HepG2 (cell line): ENCODE results near the gene A3GALT2. TPM values are rescaled to one million over a fixed set of nuclear protein-coding genes. Genes with fewer than 3 reads are reported as not detected.

Source experiments
- ERF ChIP-seq: IDR thresholded peaks from 2 replicates; pipeline ENCODE4 v1.6.1; 2018; ENCODE audit warnings: missing biosample characterization, missing genetic modification reagents
- GATAD1 ChIP-seq: IDR thresholded peaks from 2 replicates; pipeline ENCODE4 v1.6.1; 2016; ENCODE audit warnings: missing genetic modification reagents, missing compliant biosample characterization
- HNRNPUL1 ChIP-seq: fragments of 200-400 bp; formaldehyde crosslinking; IDR thresholded peaks from 2 replicates; pipeline ENCODE4 v1.6.1; 2017; ENCODE audit warnings: low read depth, mild to moderate bottlenecking, low read length, moderate library complexity
- KDM4B ChIP-seq: sonication (generic); formaldehyde crosslinking; IDR thresholded peaks from 2 replicates; pipeline ENCODE4 v1.4.0; 2020; ENCODE audit warnings: missing genetic modification reagents
- KMT2B ChIP-seq: IDR thresholded peaks from 2 replicates; pipeline ENCODE4 v1.6.1; 2016; ENCODE audit warnings: missing genetic modification reagents, missing compliant biosample characterization
- LCORL ChIP-seq, 2 experiments: fragments of 450-650 bp in 1 of 2; sonication (generic) in 1 of 2; formaldehyde crosslinking in 1 of 2; IDR thresholded peaks; 2 replicates each; pipeline versions ENCODE4 v1.5.0 to v1.6.1; 2017 to 2020; ENCODE audit warnings: antibody characterized with exemption in 1 of 2, missing genetic modification reagents in 1 of 2
- NRL ChIP-seq: sonication (generic); formaldehyde crosslinking; IDR thresholded peaks from 2 replicates; pipeline ENCODE4 v1.5.0; 2020; ENCODE audit warnings: missing genetic modification reagents, mild to moderate bottlenecking, moderate library complexity, borderline replicate concordance
- POLR2G ChIP-seq: fragments of 200-400 bp; formaldehyde crosslinking; IDR thresholded peaks from 2 replicates; pipeline ENCODE4 v1.6.1; 2018; ENCODE audit warnings: mild to moderate bottlenecking, low read depth, low read length, moderate library complexity
- TSC22D2 ChIP-seq: sonication (generic); formaldehyde crosslinking; IDR thresholded peaks from 2 replicates; pipeline ENCODE4 v1.5.1; 2020; ENCODE audit warnings: missing genetic modification reagents, mild to moderate bottlenecking, borderline replicate concordance
- ZFP37 ChIP-seq: sonication (generic); formaldehyde crosslinking; IDR thresholded peaks from 2 replicates; pipeline ENCODE4 v1.4.0; 2020; ENCODE audit warnings: missing genetic modification reagents, borderline replicate concordance
- ZNF12 ChIP-seq: sonication (generic); formaldehyde crosslinking; IDR thresholded peaks from 2 replicates; pipeline ENCODE4 v1.5.0; 2020; ENCODE audit warnings: missing genetic modification reagents
- ZNF180 ChIP-seq: sonication (generic); formaldehyde crosslinking; IDR thresholded peaks from 2 replicates; pipeline ENCODE4 v1.4.0; 2020; ENCODE audit warnings: low read depth, missing genetic modification reagents, borderline replicate concordance
- ZNF292 ChIP-seq: sonication (generic); formaldehyde crosslinking; IDR thresholded peaks from 2 replicates; pipeline ENCODE4 v1.8.1; 2022; ENCODE audit warnings: mild to moderate bottlenecking, low read depth, missing genetic modification reagents, borderline replicate concordance
- polyA plus RNA-seq, 8 experiments: library from polyadenylated mRNA; depleted of rRNA in 3 of 8; stranded (reverse) in 7 of 8; unstranded in 1 of 8; fragments of >200 nt; fragmentation: Illumina TruSeq in 4 of 8; extraction: Trizol in 4 of 8; gene quantifications; 2 replicates each; pipeline versions ENCODE4 v1.2.1 to v1.2.3, GENCODE V29; 2011 to 2016; ENCODE audit warnings: low read depth in 4 of 8, missing spikeins in 1 of 8, mixed read lengths in 1 of 8; ENCODE audit not compliant: insufficient read depth in 1 of 8
- total RNA-seq, 5 experiments: library from RNA; depleted of rRNA; stranded (reverse); fragments of >200 nt; fragmentation: Illumina TruSeq; extraction: Trizol; gene quantifications; 2 replicates each; pipeline ENCODE4 v1.2.3, GENCODE V29; 2016; ENCODE audit warnings: low read depth in 1 of 5
- TF ChIP-seq, protein P1 (sequence below): IDR thresholded peaks from 2 replicates; pipeline ENCODE4 v1.6.1; 2016; ENCODE audit warnings: mild to moderate bottlenecking, missing biosample characterization, missing genetic modification reagents
- TF ChIP-seq, protein P2 (sequence below): sonication (generic); formaldehyde crosslinking; IDR thresholded peaks from 2 replicates; pipeline ENCODE4 v1.4.0; 2020; ENCODE audit warnings: mild to moderate bottlenecking, missing genetic modification reagents, borderline replicate concordance
- TF ChIP-seq, protein P3 (sequence below): sonication (generic); formaldehyde crosslinking; IDR thresholded peaks from 2 replicates; pipeline ENCODE4 v1.4.0; 2020; ENCODE audit warnings: mild to moderate bottlenecking, missing genetic modification reagents
- TF ChIP-seq, protein P4 (sequence below): sonication (generic); formaldehyde crosslinking; IDR thresholded peaks from 2 replicates; pipeline ENCODE4 v1.4.0; 2020; ENCODE audit warnings: missing genetic modification reagents

A3GALT2 gene
- total and polyA plus RNA-seq, 2 of the 13 experiments (the other 11 are each of a cell fraction or from before 2014, with no cell fraction given) = not detected

DNA sequence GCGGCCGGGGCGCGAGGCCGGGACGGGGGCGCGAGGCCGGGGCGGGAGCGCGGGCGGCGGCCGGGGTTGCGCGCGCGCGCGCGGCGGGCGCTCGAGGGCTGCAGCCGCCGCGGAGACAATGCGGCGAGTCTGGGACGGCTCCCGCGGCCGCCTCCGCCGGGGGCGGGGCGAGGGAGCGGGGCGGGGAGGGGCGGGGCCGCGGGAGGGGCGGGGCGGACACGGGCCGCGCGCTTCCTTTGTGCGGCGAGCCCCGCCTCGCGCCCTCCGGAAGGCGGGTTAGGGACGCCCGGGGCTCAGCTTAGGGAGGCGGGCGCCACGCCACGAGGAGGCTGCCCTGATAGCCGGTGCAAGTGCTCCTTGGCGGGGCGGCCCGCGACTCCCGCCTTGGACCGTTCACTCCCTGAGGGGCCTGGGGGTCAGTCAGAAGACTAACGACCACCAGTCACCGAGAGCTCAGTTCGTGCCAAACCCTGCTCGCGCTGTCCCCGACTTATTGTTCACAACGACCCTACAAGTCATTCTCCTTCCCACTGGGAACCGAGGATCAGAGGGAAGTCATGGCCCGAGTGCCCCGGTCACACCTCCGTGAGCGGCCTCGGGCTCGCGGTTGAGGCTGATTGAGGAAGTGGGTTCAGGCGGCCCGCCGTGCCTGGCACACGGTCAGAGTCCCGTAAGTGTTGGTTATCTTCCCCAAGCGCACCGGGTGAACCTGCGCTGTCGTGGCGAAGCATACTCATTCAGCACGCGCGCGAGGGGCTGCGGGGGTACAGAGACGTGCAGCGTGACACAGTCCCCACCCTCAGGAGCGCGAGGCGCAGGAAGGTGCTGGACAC lies 29.1 kb upstream of the A3GALT2 start (continued):
- TF ChIP-seq, protein P1, sequence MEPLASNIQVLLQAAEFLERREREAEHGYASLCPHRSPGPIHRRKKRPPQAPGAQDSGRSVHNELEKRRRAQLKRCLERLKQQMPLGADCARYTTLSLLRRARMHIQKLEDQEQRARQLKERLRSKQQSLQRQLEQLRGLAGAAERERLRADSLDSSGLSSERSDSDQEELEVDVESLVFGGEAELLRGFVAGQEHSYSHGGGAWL = peak; percentile 77; the same call in 1 of the 2 replicates
- TF ChIP-seq POLR2G (peak; percentile 87), ZNF292 (CRISPR knock-in tag) (peak; percentile 47; the same call in 1 of the 2 replicates), KDM4B (0 out of 2 replicates have a peak, but pooled peaks have one; percentile 45), NRL (peak; percentile 84; the same call in 1 of the 2 replicates), ERF (CRISPR knock-in tag) (peak; percentile 75; the same call in 1 of the 2 replicates), ZFP37 (CRISPR knock-in tag) (no peak; the same call in 1 of the 2 replicates), ZNF180 (peak; percentile 70; the same call in 1 of the 2 replicates), ZNF12 (no peak), TSC22D2 (CRISPR knock-in tag) (peak; percentile 53; the same call in 1 of the 2 replicates), KMT2B (CRISPR knock-in tag) (peak; percentile 47; the same call in 1 of the 2 replicates), GATAD1 (CRISPR knock-in tag) (peak; percentile 30; the same call in 1 of the 2 replicates), LCORL (IDR thresholded peaks at IDR 0.05) (no peak), LCORL (CRISPR knock-in tag; IDR thresholded peaks at IDR 0.05) (peak; percentile 73), HNRNPUL1 (no peak)
- TF ChIP-seq, protein P2, sequence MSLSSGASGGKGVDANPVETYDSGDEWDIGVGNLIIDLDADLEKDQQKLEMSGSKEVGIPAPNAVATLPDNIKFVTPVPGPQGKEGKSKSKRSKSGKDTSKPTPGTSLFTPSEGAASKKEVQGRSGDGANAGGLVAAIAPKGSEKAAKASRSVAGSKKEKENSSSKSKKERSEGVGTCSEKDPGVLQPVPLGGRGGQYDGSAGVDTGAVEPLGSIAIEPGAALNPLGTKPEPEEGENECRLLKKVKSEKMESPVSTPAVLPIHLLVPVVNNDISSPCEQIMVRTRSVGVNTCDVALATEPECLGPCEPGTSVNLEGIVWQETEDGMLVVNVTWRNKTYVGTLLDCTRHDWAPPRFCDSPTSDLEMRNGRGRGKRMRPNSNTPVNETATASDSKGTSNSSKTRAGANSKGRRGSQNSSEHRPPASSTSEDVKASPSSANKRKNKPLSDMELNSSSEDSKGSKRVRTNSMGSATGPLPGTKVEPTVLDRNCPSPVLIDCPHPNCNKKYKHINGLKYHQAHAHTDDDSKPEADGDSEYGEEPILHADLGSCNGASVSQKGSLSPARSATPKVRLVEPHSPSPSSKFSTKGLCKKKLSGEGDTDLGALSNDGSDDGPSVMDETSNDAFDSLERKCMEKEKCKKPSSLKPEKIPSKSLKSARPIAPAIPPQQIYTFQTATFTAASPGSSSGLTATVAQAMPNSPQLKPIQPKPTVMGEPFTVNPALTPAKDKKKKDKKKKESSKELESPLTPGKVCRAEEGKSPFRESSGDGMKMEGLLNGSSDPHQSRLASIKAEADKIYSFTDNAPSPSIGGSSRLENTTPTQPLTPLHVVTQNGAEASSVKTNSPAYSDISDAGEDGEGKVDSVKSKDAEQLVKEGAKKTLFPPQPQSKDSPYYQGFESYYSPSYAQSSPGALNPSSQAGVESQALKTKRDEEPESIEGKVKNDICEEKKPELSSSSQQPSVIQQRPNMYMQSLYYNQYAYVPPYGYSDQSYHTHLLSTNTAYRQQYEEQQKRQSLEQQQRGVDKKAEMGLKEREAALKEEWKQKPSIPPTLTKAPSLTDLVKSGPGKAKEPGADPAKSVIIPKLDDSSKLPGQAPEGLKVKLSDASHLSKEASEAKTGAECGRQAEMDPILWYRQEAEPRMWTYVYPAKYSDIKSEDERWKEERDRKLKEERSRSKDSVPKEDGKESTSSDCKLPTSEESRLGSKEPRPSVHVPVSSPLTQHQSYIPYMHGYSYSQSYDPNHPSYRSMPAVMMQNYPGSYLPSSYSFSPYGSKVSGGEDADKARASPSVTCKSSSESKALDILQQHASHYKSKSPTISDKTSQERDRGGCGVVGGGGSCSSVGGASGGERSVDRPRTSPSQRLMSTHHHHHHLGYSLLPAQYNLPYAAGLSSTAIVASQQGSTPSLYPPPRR = no peak
- TF ChIP-seq, protein P3, sequence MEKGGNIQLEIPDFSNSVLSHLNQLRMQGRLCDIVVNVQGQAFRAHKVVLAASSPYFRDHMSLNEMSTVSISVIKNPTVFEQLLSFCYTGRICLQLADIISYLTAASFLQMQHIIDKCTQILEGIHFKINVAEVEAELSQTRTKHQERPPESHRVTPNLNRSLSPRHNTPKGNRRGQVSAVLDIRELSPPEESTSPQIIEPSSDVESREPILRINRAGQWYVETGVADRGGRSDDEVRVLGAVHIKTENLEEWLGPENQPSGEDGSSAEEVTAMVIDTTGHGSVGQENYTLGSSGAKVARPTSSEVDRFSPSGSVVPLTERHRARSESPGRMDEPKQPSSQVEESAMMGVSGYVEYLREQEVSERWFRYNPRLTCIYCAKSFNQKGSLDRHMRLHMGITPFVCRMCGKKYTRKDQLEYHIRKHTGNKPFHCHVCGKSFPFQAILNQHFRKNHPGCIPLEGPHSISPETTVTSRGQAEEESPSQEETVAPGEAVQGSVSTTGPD = no peak
- TF ChIP-seq, protein P4, sequence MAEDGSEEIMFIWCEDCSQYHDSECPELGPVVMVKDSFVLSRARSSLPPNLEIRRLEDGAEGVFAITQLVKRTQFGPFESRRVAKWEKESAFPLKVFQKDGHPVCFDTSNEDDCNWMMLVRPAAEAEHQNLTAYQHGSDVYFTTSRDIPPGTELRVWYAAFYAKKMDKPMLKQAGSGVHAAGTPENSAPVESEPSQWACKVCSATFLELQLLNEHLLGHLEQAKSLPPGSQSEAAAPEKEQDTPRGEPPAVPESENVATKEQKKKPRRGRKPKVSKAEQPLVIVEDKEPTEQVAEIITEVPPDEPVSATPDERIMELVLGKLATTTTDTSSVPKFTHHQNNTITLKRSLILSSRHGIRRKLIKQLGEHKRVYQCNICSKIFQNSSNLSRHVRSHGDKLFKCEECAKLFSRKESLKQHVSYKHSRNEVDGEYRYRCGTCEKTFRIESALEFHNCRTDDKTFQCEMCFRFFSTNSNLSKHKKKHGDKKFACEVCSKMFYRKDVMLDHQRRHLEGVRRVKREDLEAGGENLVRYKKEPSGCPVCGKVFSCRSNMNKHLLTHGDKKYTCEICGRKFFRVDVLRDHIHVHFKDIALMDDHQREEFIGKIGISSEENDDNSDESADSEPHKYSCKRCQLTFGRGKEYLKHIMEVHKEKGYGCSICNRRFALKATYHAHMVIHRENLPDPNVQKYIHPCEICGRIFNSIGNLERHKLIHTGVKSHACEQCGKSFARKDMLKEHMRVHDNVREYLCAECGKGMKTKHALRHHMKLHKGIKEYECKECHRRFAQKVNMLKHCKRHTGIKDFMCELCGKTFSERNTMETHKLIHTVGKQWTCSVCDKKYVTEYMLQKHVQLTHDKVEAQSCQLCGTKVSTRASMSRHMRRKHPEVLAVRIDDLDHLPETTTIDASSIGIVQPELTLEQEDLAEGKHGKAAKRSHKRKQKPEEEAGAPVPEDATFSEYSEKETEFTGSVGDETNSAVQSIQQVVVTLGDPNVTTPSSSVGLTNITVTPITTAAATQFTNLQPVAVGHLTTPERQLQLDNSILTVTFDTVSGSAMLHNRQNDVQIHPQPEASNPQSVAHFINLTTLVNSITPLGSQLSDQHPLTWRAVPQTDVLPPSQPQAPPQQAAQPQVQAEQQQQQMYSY (CRISPR knock-in tag) = 0 out of 2 replicates have a peak, but pooled peaks have one; percentile 28
